ENCODE results near the gene FBXL19. TPM values are rescaled to one million over a fixed set of nuclear protein-coding genes. Genes with fewer than 3 reads are reported as not detected.
A peak's percentile ranks its signal among the peaks of the same experiment; 100 is the strongest.

The FBXL19 gene
- total and polyA plus RNA-seq, 9 of the 15 experiments (the other 6 are each of a cell fraction or from before 2014, with no cell fraction given), result 0.13 to 48.0 (median 13.5) TPM; not detected in 1

DNA sequence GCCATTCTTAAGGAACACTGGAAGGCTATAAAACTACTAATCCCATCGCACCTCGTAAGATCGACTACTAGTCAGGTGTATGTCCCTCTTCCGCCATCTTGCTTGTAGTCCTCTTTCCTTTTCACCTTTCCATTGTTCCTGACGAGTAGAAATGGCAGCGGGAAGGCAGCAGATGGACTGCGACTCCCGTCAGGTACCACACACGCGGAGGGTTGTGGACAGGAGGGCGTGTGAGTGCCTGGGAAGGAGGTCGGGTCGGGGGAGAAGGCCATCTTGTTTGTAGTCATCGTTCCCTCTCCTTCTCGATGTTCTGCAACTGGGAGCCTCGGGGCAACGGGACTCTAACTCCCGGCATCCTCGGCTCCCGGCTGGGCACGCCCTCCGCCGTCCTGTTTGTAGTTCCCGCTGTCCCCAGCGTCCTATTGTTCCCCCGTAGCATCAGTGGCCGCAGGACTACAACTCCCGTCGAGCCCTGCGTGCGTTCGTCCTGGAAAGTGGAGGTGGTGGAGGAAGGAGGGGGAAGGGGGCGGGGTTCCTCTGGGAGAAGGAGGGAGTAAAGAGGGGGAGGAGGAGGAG lies 324 bp upstream of the FBXL19 start (continued):
- TF ChIP-seq, protein P1, sequence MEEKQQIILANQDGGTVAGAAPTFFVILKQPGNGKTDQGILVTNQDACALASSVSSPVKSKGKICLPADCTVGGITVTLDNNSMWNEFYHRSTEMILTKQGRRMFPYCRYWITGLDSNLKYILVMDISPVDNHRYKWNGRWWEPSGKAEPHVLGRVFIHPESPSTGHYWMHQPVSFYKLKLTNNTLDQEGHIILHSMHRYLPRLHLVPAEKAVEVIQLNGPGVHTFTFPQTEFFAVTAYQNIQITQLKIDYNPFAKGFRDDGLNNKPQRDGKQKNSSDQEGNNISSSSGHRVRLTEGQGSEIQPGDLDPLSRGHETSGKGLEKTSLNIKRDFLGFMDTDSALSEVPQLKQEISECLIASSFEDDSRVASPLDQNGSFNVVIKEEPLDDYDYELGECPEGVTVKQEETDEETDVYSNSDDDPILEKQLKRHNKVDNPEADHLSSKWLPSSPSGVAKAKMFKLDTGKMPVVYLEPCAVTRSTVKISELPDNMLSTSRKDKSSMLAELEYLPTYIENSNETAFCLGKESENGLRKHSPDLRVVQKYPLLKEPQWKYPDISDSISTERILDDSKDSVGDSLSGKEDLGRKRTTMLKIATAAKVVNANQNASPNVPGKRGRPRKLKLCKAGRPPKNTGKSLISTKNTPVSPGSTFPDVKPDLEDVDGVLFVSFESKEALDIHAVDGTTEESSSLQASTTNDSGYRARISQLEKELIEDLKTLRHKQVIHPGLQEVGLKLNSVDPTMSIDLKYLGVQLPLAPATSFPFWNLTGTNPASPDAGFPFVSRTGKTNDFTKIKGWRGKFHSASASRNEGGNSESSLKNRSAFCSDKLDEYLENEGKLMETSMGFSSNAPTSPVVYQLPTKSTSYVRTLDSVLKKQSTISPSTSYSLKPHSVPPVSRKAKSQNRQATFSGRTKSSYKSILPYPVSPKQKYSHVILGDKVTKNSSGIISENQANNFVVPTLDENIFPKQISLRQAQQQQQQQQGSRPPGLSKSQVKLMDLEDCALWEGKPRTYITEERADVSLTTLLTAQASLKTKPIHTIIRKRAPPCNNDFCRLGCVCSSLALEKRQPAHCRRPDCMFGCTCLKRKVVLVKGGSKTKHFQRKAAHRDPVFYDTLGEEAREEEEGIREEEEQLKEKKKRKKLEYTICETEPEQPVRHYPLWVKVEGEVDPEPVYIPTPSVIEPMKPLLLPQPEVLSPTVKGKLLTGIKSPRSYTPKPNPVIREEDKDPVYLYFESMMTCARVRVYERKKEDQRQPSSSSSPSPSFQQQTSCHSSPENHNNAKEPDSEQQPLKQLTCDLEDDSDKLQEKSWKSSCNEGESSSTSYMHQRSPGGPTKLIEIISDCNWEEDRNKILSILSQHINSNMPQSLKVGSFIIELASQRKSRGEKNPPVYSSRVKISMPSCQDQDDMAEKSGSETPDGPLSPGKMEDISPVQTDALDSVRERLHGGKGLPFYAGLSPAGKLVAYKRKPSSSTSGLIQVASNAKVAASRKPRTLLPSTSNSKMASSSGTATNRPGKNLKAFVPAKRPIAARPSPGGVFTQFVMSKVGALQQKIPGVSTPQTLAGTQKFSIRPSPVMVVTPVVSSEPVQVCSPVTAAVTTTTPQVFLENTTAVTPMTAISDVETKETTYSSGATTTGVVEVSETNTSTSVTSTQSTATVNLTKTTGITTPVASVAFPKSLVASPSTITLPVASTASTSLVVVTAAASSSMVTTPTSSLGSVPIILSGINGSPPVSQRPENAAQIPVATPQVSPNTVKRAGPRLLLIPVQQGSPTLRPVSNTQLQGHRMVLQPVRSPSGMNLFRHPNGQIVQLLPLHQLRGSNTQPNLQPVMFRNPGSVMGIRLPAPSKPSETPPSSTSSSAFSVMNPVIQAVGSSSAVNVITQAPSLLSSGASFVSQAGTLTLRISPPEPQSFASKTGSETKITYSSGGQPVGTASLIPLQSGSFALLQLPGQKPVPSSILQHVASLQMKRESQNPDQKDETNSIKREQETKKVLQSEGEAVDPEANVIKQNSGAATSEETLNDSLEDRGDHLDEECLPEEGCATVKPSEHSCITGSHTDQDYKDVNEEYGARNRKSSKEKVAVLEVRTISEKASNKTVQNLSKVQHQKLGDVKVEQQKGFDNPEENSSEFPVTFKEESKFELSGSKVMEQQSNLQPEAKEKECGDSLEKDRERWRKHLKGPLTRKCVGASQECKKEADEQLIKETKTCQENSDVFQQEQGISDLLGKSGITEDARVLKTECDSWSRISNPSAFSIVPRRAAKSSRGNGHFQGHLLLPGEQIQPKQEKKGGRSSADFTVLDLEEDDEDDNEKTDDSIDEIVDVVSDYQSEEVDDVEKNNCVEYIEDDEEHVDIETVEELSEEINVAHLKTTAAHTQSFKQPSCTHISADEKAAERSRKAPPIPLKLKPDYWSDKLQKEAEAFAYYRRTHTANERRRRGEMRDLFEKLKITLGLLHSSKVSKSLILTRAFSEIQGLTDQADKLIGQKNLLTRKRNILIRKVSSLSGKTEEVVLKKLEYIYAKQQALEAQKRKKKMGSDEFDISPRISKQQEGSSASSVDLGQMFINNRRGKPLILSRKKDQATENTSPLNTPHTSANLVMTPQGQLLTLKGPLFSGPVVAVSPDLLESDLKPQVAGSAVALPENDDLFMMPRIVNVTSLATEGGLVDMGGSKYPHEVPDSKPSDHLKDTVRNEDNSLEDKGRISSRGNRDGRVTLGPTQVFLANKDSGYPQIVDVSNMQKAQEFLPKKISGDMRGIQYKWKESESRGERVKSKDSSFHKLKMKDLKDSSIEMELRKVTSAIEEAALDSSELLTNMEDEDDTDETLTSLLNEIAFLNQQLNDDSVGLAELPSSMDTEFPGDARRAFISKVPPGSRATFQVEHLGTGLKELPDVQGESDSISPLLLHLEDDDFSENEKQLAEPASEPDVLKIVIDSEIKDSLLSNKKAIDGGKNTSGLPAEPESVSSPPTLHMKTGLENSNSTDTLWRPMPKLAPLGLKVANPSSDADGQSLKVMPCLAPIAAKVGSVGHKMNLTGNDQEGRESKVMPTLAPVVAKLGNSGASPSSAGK (IDR thresholded peaks at IDR 0.05), result no peak
- TF ChIP-seq, protein P2, sequence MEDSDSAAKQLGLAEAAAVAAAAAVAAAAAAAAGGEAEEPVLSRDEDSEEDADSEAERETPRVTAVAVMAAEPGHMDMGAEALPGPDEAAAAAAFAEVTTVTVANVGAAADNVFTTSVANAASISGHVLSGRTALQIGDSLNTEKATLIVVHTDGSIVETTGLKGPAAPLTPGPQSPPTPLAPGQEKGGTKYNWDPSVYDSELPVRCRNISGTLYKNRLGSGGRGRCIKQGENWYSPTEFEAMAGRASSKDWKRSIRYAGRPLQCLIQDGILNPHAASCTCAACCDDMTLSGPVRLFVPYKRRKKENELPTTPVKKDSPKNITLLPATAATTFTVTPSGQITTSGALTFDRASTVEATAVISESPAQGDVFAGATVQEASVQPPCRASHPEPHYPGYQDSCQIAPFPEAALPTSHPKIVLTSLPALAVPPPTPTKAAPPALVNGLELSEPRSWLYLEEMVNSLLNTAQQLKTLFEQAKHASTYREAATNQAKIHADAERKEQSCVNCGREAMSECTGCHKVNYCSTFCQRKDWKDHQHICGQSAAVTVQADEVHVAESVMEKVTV (CRISPR knock-in tag; IDR thresholded peaks at IDR 0.05), result no peak
- TF ChIP-seq, protein P3, sequence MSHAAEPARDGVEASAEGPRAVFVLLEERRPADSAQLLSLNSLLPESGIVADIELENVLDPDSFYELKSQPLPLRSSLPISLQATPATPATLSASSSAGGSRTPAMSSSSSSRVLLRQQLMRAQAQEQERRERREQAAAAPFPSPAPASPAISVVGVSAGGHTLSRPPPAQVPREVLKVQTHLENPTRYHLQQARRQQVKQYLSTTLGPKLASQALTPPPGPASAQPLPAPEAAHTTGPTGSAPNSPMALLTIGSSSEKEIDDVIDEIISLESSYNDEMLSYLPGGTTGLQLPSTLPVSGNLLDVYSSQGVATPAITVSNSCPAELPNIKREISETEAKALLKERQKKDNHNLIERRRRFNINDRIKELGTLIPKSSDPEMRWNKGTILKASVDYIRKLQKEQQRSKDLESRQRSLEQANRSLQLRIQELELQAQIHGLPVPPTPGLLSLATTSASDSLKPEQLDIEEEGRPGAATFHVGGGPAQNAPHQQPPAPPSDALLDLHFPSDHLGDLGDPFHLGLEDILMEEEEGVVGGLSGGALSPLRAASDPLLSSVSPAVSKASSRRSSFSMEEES (CRISPR knock-in tag; IDR thresholded peaks at IDR 0.05), result no peak
- TF ChIP-seq NRF1 (conservative IDR thresholded peaks at IDR 0.05 in 1 of 2, IDR thresholded peaks at IDR 0.05 in 1 of 2) (peak; percentile 5 to 33; a peak in 2 of 4 replicates), NFIC (IDR thresholded peaks at IDR 0.05) (peak; percentile 15; the same call in 1 of the 2 replicates), ELF1 (tag; IDR thresholded peaks at IDR 0.05) (peak; percentile 19; the same call in 1 of the 2 replicates), C11orf30 (IDR thresholded peaks at IDR 0.05; ENCODE audit: low read depth) (no peak; the same call in none of the 2 replicates), SPI1 (IDR thresholded peaks at IDR 0.05; ENCODE audit: borderline replicate concordance, low read depth, low read length) (no peak), SIN3A (IDR thresholded peaks at IDR 0.05; ENCODE audit: borderline replicate concordance in 2 of 2, control insufficient read depth in 1 of 2, low read depth in 2 of 2, low read length in 2 of 2) (peak in 1 of 2 experiments; percentile 2; a peak in 1 of 4 replicates), ZNF324 (CRISPR knock-in tag; IDR thresholded peaks at IDR 0.05) (no peak), TARDBP (IDR thresholded peaks at IDR 0.05) (no peak), GABPA (tag; conservative IDR thresholded peaks at IDR 0.05; ENCODE audit: low read depth) (no peak), POU5F1 (IDR thresholded peaks at IDR 0.05; ENCODE audit: borderline replicate concordance, low read depth, low read length, partially characterized antibody) (peak; percentile 53)

Measured in K562 (cell line).